ENCODE data around the gene PDCD1LG2. TPM values are rescaled to one million over a fixed set of nuclear protein-coding genes. Genes with fewer than 3 reads are reported as not detected.

PDCD1LG2 gene
- total RNA-seq, 1 donor from 2014 or later = 8.8 TPM

DNA sequence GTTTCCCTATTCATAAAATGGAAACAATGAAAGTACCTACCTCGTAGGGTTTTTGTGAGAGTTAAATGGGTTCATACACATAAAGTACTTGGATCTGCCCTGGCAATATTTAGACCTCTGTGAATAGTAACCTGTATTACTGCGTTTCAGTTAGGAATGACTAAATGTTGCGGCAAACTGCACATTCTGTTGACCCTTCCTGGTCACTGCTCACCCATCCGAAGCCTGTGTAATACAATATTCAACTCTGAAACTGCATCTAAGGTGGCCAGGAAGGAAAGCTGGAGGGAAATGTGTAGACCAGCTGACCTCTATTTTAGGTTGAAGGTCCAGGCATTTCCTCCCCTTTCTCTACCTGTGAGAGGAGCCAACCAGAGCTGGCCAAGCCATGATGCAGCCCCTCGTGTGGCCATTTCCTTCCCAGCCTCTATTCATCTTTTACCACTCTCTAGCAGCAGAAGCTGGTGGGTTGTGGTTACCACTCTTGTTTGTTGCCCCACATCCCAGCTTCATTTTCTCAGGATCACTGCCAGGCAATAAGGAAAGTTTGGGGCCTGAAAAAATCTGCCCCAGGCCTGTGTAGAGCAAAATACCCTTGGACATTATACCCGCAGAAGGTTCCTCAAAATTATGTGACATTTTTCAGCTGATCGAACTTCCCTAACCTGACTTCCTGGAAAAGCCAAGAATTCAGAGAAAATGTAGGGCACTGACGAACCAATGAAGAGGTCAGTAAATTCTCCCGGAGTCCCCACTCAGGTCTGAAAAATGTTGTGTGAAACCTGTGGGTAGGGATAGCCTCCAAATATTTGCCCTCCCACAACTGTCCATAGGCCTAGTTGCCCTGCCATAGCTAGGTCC, 20.5 kb upstream of the PDCD1LG2 start:
- no peak for FAIRE-seq
- Histone ChIP-seq H3K36me3 (ENCODE audit: insufficient read depth, low read length) (no peaks in the 10 kb centered on the region), H4K20me1 (ENCODE audit: insufficient read depth, low read length) (no peaks in the 10 kb centered on the region), H3K27me3 (ENCODE audit: insufficient read depth, low read length) (no peaks in the 10 kb centered on the region), H3K4me1 (ENCODE audit: insufficient read depth, low read length) (peaks cover 17% of the 10 kb centered on the region), H3K79me2 (ENCODE audit: insufficient read depth, low read length) (no peaks in the 10 kb centered on the region), H2AFZ (ENCODE audit: low read depth, low read length) (no peak overlapping the region), H3K4me2 (ENCODE audit: low read length) (no peak overlapping the region), H3K9ac (ENCODE audit: low read length) (no peak overlapping the region), H3K4me3 (ENCODE audit: insufficient read depth, low read depth, low read length) (no peak overlapping the region), H3K27ac (ENCODE audit: low read depth, low read length) (no peak overlapping the region), H3K9me3 (ENCODE audit: insufficient read depth, low read depth, low read length) (no peaks in the 10 kb centered on the region)
- H3K36me3 Mint-ChIP-seq (ENCODE audit: low read depth, unreplicated experiment) = no peaks in the 10 kb centered on the region
- peaks cover 20% of the 10 kb centered on the region for H3K4me1 Mint-ChIP-seq (ENCODE audit: low read depth, unreplicated experiment)
- TF ChIP-seq EZH2 (IDR thresholded peaks at IDR 0.05; ENCODE audit: insufficient read depth, low read length) = no peak
- TF ChIP-seq, protein P1, sequence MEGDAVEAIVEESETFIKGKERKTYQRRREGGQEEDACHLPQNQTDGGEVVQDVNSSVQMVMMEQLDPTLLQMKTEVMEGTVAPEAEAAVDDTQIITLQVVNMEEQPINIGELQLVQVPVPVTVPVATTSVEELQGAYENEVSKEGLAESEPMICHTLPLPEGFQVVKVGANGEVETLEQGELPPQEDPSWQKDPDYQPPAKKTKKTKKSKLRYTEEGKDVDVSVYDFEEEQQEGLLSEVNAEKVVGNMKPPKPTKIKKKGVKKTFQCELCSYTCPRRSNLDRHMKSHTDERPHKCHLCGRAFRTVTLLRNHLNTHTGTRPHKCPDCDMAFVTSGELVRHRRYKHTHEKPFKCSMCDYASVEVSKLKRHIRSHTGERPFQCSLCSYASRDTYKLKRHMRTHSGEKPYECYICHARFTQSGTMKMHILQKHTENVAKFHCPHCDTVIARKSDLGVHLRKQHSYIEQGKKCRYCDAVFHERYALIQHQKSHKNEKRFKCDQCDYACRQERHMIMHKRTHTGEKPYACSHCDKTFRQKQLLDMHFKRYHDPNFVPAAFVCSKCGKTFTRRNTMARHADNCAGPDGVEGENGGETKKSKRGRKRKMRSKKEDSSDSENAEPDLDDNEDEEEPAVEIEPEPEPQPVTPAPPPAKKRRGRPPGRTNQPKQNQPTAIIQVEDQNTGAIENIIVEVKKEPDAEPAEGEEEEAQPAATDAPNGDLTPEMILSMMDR (IDR thresholded peaks at IDR 0.05; ENCODE audit: insufficient read depth, low read depth, low read length) = no peak
- no peak overlapping the region for H3K4me3 Mint-ChIP-seq (ENCODE audit: unreplicated experiment)
- DNase-seq (ENCODE audit: low read depth) = no peak
- H3K27ac Mint-ChIP-seq (ENCODE audit: unreplicated experiment) = no peak overlapping the region
- no peaks in the 10 kb centered on the region for H3K27me3 Mint-ChIP-seq (ENCODE audit: low read depth, unreplicated experiment)
- H3K9me3 Mint-ChIP-seq (ENCODE audit: unreplicated experiment) = peaks cover 3% of the 10 kb centered on the region

DNA sequence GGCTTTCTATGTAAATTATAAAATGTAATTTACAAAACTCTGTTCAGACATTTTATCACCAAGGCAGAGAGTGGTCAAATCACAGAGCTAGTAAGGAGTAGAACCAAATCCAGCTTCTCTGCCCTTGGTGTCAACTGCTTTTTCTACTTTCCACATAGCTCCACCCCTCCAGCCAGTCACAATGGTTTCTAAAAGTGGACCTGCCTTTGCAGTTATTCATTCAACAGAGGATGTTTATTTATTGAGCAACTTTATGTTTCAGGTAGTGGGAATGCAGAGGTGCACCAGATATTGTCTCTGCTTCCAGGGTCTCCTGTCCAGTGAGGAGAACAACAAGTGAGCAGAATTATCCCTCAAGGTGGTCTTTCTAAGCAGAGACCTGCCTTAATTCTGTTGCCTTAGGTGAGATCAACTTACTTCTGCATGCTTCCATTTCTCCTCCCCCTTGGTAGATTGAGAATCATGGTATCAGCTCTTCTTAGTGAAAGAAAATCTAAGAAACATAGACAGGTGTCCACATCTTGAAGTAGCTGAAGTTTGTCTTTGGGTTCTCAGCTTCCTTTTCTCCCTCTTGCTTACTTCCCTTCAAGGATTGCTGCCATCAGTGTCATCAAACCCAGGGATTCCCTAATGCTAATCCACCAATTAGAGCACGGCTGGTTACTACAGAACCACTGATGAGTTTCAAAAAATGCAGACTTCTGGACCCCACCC, 17.2 kb upstream of the PDCD1LG2 start:
- peak overlapping the region; percentile 54 for H3K27ac Mint-ChIP-seq (ENCODE audit: unreplicated experiment)
- Histone ChIP-seq H3K36me3 (ENCODE audit: insufficient read depth, low read length) (no peaks in the 10 kb centered on the region), H3K79me2 (ENCODE audit: insufficient read depth, low read length) (no peaks in the 10 kb centered on the region), H2AFZ (ENCODE audit: low read depth, low read length) (peak overlapping the region; percentile 52), H3K27ac (ENCODE audit: low read depth, low read length) (peak overlapping the region; percentile 95), H3K27me3 (ENCODE audit: insufficient read depth, low read length) (no peaks in the 10 kb centered on the region), H3K4me1 (ENCODE audit: insufficient read depth, low read length) (peaks cover 17% of the 10 kb centered on the region), H3K9me3 (ENCODE audit: insufficient read depth, low read depth, low read length) (no peaks in the 10 kb centered on the region), H3K4me2 (ENCODE audit: low read length) (peak overlapping the region; percentile 76), H4K20me1 (ENCODE audit: insufficient read depth, low read length) (no peaks in the 10 kb centered on the region), H3K4me3 (ENCODE audit: insufficient read depth, low read depth, low read length) (no peak overlapping the region), H3K9ac (ENCODE audit: low read length) (no peak overlapping the region)
- H3K4me3 Mint-ChIP-seq (ENCODE audit: unreplicated experiment) = no peak overlapping the region
- peaks cover 19% of the 10 kb centered on the region for H3K4me1 Mint-ChIP-seq (ENCODE audit: low read depth, unreplicated experiment)
- H3K36me3 Mint-ChIP-seq (ENCODE audit: low read depth, unreplicated experiment) = no peaks in the 10 kb centered on the region
- H3K9me3 Mint-ChIP-seq (ENCODE audit: unreplicated experiment) = no peaks in the 10 kb centered on the region
- DNase-seq (ENCODE audit: low read depth) = no peak
- FAIRE-seq = no peak
- TF ChIP-seq, protein P1 (IDR thresholded peaks at IDR 0.05; ENCODE audit: insufficient read depth, low read depth, low read length) = no peak
- TF ChIP-seq EZH2 (IDR thresholded peaks at IDR 0.05; ENCODE audit: insufficient read depth, low read length) = no peak
- H3K27me3 Mint-ChIP-seq (ENCODE audit: low read depth, unreplicated experiment) = no peaks in the 10 kb centered on the region

Measured in astrocyte (in vitro differentiated cells and primary cell).